BLaER1 treated with 17β-estradiol and CSF1 and Interleukin-3, amounts not matched to agents 10 nM and 100 nM (cell line): Measurements from ENCODE around the gene RBFOX1.

Experiments used
- H3K27ac ChIP-seq, 11 experiments: shearing (Covaris generic); formaldehyde crosslinking; 2 replicates each; pipeline ENCODE4 v1.8.1; 2022
- H3K27me3 ChIP-seq, 11 experiments: shearing (Covaris generic); formaldehyde crosslinking; 2 replicates each; pipeline ENCODE4 v1.8.1; 2022
- H3K36me3 ChIP-seq, 11 experiments: shearing (Covaris generic); formaldehyde crosslinking; 2 replicates each; pipeline ENCODE4 v1.8.1; 2022
- H3K4me1 ChIP-seq, 10 experiments: shearing (Covaris generic); formaldehyde crosslinking; 2 replicates each; pipeline ENCODE4 v1.8.1; 2022
- H3K4me2 ChIP-seq, 11 experiments: shearing (Covaris generic); formaldehyde crosslinking; 2 replicates each; pipeline ENCODE4 v1.8.1; 2022
- H3K4me3 ChIP-seq, 10 experiments: shearing (Covaris generic); formaldehyde crosslinking; 2 replicates each; pipeline ENCODE4 v1.8.1; 2022
- H3K9ac ChIP-seq, 11 experiments: shearing (Covaris generic); formaldehyde crosslinking; 2 replicates each; pipeline ENCODE4 v1.8.1; 2022
- H3K9me3 ChIP-seq, 11 experiments: shearing (Covaris generic); formaldehyde crosslinking; replicated peaks in 1 of 11; 2 replicates each; pipeline ENCODE4 v1.8.1; 2022
- H4K20me1 ChIP-seq, 11 experiments: shearing (Covaris generic); formaldehyde crosslinking; 2 replicates each; pipeline ENCODE4 v1.8.1; 2022
- Cebpa-rat ChIP-seq, 11 experiments: shearing (Covaris generic); IDR thresholded peaks; 2 replicates each; pipeline ENCODE4 v1.8.1; 2022

The RBFOX1 gene

DNA sequence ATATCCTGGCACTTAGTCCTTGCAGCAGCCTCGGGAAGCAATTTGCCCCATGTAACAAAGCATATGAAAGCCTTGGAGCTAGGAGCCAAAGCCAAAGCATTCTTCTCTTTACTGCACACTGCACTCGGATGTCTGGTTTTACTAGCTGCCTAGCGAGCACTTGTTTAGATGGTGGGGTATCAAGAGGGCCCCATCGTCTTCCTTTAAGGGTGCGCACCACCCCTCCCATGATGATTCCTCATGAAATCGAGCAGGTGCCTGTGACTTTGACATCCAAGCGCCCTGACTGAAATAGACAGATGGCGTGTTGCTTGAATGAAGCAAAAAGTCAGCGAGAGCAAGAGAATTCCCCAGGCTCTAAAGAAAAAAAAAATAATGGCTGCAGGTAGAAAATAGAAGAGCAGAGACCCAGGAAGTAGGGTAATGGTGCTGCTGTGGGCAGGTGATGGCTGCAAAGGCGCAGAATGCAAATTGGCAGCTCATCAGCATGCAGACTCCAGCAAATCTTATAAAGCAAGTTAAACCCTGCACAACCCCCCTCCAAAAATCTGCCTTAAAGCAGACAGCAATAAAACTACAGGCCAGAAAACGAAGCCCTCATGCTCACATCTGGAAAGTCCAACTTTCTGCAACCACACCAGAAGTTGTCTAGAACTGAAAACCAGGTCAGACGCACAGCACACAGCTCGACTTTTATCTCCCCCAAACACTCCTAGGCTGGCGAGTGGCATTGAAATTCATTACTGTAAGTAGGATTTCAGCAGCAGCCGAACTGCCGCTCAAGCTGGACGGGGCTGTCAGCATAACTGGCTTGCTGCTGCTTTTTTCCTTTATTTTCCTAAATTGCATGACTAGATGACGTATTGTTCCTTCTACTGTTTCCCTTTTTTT is 384.3 kb downstream of the RBFOX1 start:
- Histone ChIP-seq H3K27me3 (no peaks in the 10 kb centered on the region), H3K4me1 (peaks cover 0 to 10% (median 0%) of the 10 kb centered on the region in 10 experiments; a peak in 4 of 20 replicates)

DNA sequence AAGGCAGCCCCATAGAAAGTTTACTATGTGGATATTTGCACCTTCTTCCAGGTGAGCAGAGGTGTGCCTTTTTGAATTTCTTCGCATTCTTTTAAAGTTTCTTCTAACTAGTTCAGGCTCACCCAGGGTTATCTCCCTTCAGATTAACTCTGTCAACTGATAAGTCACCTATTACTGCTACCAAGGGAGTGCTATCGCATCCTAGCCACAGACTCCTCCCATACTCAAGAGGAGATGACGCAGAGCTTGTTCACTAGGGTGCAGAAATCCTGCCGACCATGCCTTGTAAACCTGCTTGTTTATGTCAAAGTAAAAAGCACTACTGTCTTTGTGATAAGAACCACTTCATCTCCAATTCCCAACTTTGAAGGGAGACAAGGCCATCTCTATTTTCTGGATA is 390.1 kb downstream of the RBFOX1 start:
- TF ChIP-seq Cebpa-rat (IDR thresholded peaks at IDR 0.05): no peak
- H3K4me3 ChIP-seq: no peak overlapping the region
- H3K36me3 ChIP-seq: no peaks in the 10 kb centered on the region
- no peak overlapping the region for H3K9ac ChIP-seq
- no peak overlapping the region for H3K27ac ChIP-seq
- peaks cover 0 to 1% (median 0%) of the 10 kb centered on the region in 10 experiments; a peak in 2 of 20 replicates for H3K4me1 ChIP-seq
- H3K4me2 ChIP-seq: no peak overlapping the region
- H3K27me3 ChIP-seq: no peaks in the 10 kb centered on the region
- H4K20me1 ChIP-seq: no peaks in the 10 kb centered on the region
- no peaks in the 10 kb centered on the region for H3K9me3 ChIP-seq

More for the DNA sequence above, 384.3 kb downstream of the RBFOX1 start:
- no peak overlapping the region for H3K4me3 ChIP-seq
- H3K27ac ChIP-seq: no peak overlapping the region
- no peaks in the 10 kb centered on the region for H4K20me1 ChIP-seq
- peak overlapping the region in 3 of 11 experiments; percentile 1 to 13 (median 5); a peak in 3 of 22 replicates for H3K4me2 ChIP-seq
- no peaks in the 10 kb centered on the region for H3K9me3 ChIP-seq
- H3K9ac ChIP-seq: no peak overlapping the region
- TF ChIP-seq Cebpa-rat (IDR thresholded peaks at IDR 0.05): no peak
- no peaks in the 10 kb centered on the region for H3K36me3 ChIP-seq

GRCh38 chr16:7731141-7731540 is 398.5 kb downstream of the RBFOX1 start:
- Histone ChIP-seq H3K36me3 (no peaks in the 10 kb centered on the region), H3K27me3 (no peaks in the 10 kb centered on the region), H3K9me3 (no peaks in the 10 kb centered on the region), H3K27ac (no peak overlapping the region), H3K4me2 (no peak overlapping the region), H3K4me3 (no peak overlapping the region), H4K20me1 (no peaks in the 10 kb centered on the region), H3K9ac (no peak overlapping the region), H3K4me1 (peaks cover 0 to 8% (median 0%) of the 10 kb centered on the region in 10 experiments; a peak in 6 of 20 replicates)
- no peak for TF ChIP-seq Cebpa-rat (IDR thresholded peaks at IDR 0.05)

- H3K4me2 ChIP-seq: no peak overlapping the region
- no peak overlapping the region for H3K9ac ChIP-seq
- no peak overlapping the region for H3K27ac ChIP-seq
- no peak overlapping the region for H3K4me3 ChIP-seq
- H3K36me3 ChIP-seq: no peaks in the 10 kb centered on the region
- no peaks in the 10 kb centered on the region for H3K27me3 ChIP-seq
- no peak for TF ChIP-seq Cebpa-rat (IDR thresholded peaks at IDR 0.05)
- no peaks in the 10 kb centered on the region for H4K20me1 ChIP-seq
- 0 out of 22 replicates have a peak, but pooled peaks cover 0 to 5% (median 0%) of the 10 kb centered on the region in 11 experiments for H3K9me3 ChIP-seq
- H3K4me1 ChIP-seq: peaks cover 0 to 8% (median 0%) of the 10 kb centered on the region in 10 experiments; a peak in 6 of 20 replicates
These were observed 403.6 kb downstream of the RBFOX1 start for GRCh38 chr16:7736138-7736665.

DNA sequence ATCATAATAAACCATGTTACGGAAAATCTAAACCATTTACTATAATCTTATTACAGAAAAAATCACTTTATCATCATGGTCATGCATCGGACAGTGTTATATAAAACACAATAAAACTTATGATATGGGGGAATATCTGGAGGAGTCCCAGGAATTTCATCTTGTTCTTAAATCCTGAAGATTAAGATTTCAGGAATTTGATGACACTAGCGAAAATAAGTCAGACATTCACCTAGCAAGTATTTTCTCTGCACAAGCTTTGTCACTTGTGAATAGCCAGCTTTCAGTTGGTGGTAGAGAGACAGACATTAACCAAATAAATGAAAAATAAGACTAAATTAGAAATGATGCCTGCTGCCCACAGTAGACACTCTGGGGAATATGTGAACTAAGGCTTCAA is 410.0 kb downstream of the RBFOX1 start:
- Histone ChIP-seq H3K36me3 (no peaks in the 10 kb centered on the region), H3K27ac (no peak overlapping the region), H3K27me3 (no peaks in the 10 kb centered on the region), H3K9me3 (0 out of 22 replicates have a peak, but pooled peaks cover 0 to 5% (median 0%) of the 10 kb centered on the region in 11 experiments), H3K4me2 (no peak overlapping the region), H3K9ac (no peak overlapping the region), H3K4me1 (no peaks in the 10 kb centered on the region), H3K4me3 (no peak overlapping the region), H4K20me1 (no peaks in the 10 kb centered on the region)
- TF ChIP-seq Cebpa-rat (IDR thresholded peaks at IDR 0.05): no peak

DNA sequence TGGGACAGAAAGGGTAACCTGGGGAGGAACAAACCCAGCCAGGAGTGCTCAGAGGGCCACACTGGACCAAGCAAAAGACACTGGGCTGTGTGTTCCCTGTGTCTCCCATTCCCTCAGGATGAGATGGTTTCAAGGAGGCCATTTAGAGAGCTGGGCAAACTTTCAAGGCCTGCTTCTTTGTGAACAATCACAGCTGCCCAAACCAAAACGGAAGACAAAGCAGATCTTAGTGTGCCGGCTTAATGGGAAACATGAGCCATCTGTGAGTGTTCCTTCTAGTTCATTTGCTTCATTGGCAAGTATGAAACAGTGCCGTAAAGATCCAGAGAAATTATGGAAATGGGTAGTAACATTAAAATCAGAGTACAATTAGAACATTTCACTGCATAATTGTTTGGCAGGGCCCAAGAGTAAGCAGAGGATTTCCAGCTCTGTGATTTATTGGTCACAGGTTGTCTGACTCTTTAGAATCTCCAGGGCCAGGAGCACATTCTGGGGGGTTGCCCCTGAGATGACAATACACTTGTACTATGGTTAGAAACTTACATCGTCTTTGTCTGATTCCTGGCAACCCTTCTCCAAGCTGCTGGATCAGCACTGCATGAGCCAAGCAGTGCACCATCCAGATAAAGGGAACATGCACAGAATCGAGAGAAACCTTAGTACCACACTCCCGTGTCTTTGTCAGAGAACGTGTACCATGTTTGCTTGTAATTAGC is 412.1 kb downstream of the RBFOX1 start:
- H3K4me2 ChIP-seq: no peak overlapping the region
- TF ChIP-seq Cebpa-rat (IDR thresholded peaks at IDR 0.05): no peak
- no peaks in the 10 kb centered on the region for H4K20me1 ChIP-seq
- H3K36me3 ChIP-seq: no peaks in the 10 kb centered on the region
- no peak overlapping the region for H3K9ac ChIP-seq
- H3K4me3 ChIP-seq: no peak overlapping the region
- no peaks in the 10 kb centered on the region for H3K4me1 ChIP-seq
- H3K27me3 ChIP-seq: no peaks in the 10 kb centered on the region
- no peak overlapping the region for H3K27ac ChIP-seq
- no peaks in the 10 kb centered on the region for H3K9me3 ChIP-seq

DNA sequence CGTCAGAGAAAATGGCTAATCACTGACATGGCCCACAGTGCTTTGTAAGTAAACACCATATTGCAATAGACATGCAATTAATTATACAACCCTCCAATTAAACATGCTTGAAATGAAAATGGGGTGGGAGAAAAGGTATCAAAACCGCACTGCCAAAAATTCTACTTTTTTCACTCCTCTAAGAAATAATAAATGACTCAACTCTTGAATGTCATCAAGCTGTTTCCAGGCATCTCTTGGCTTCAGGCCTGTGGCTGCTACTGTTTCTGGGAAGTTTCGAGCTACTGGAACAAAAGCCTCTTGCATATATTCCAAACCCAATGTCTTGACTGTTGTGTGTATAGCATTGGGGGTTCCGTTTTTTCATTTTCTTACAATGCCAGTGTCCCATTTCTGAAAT is 412.6 kb downstream of the RBFOX1 start:
- TF ChIP-seq Cebpa-rat (IDR thresholded peaks at IDR 0.05): no peak
- Histone ChIP-seq H3K36me3 (no peaks in the 10 kb centered on the region), H3K4me3 (no peak overlapping the region), H3K4me2 (no peak overlapping the region), H3K9ac (no peak overlapping the region), H4K20me1 (no peaks in the 10 kb centered on the region), H3K27me3 (no peaks in the 10 kb centered on the region), H3K9me3 (no peaks in the 10 kb centered on the region), H3K4me1 (no peaks in the 10 kb centered on the region), H3K27ac (no peak overlapping the region)

GRCh38 chr16:7746941-7747340 is 414.3 kb downstream of the RBFOX1 start:
- TF ChIP-seq Cebpa-rat (IDR thresholded peaks at IDR 0.05): no peak
- H3K4me1 ChIP-seq: no peaks in the 10 kb centered on the region
- H3K27ac ChIP-seq: no peak overlapping the region

DNA sequence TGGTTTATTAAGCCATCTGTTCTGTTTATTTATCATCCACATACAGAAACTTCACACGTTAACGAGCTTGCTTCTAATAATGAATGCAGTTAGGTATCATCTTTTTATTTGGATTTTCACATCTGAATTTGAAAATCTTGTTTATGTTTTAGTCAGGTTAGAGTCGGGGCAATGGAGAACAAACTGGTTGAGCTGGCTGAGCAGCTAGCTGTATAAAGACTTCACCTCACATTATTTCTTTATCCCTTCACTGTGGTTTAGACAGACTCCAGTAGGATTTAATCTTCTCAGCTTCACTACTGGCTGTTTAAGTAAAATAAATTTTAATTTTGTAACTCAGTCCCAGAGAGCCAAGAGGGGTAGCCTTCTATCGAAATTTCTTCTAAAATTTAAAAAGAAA is 415.9 kb downstream of the RBFOX1 start:
- Histone ChIP-seq H3K4me3 (no peak overlapping the region), H3K4me1 (no peaks in the 10 kb centered on the region), H3K36me3 (no peaks in the 10 kb centered on the region), H3K27me3 (no peaks in the 10 kb centered on the region), H3K4me2 (no peak overlapping the region), H3K27ac (no peak overlapping the region), H3K9ac (no peak overlapping the region), H4K20me1 (no peaks in the 10 kb centered on the region), H3K9me3 (no peaks in the 10 kb centered on the region)
- TF ChIP-seq Cebpa-rat (IDR thresholded peaks at IDR 0.05): no peak

More at GRCh38 chr16:7746941-7747340, 414.3 kb downstream of the RBFOX1 start:
- Histone ChIP-seq H3K4me3 (no peak overlapping the region), H3K36me3 (no peaks in the 10 kb centered on the region), H3K9ac (no peak overlapping the region), H3K27me3 (no peaks in the 10 kb centered on the region), H3K4me2 (no peak overlapping the region), H4K20me1 (no peaks in the 10 kb centered on the region), H3K9me3 (no peaks in the 10 kb centered on the region)
